ENCODE measurements around the gene SKOR1. TPM values are rescaled to one million over a fixed set of nuclear protein-coding genes. Genes with fewer than 3 reads are reported as not detected.

The SKOR1 gene
- total and polyA plus RNA-seq, 2 of the 8 experiments (the other 6 are each of a cell fraction or from before 2014, with no cell fraction given), result 0.03 to 0.11 TPM

- CTCF ChIA-PET (ENCODE audit: partially characterized antibody), result interaction anchor here (1.2 kb wide), 1 partner anchor 10 kb away, joined by 3 read pairs; no protein-coding TSS in a partner anchor
- no peak for TF ChIP-seq JUND (IDR thresholded peaks at IDR 0.05; ENCODE audit: low read length)
- no peak for TF ChIP-seq RAD21 (IDR thresholded peaks at IDR 0.05 in 1 of 2, conservative IDR thresholded peaks at IDR 0.05 in 1 of 2; ENCODE audit: low read depth in 2 of 2, low read length in 2 of 2)
- no peak for TF ChIP-seq TBP (IDR thresholded peaks at IDR 0.05; ENCODE audit: low read depth, low read length)
- no peak for TF ChIP-seq SRF (IDR thresholded peaks at IDR 0.05; ENCODE audit: low read depth, low read length)
- TF ChIP-seq PHF8 (conservative IDR thresholded peaks at IDR 0.05; ENCODE audit: low read depth, low read length), result no peak
- TF ChIP-seq TAF1 (IDR thresholded peaks at IDR 0.05; ENCODE audit: low read depth, low read length), result no peak
- TF ChIP-seq RBBP5 (IDR thresholded peaks at IDR 0.05; ENCODE audit: borderline replicate concordance, low read depth, low read length), result no peak
- TF ChIP-seq BRCA1 (IDR thresholded peaks at IDR 0.05; ENCODE audit: low read depth, low read length), result no peak
- TF ChIP-seq POU5F1 (IDR thresholded peaks at IDR 0.05; ENCODE audit: low read depth, low read length), result no peak
- TF ChIP-seq FOSL1 (IDR thresholded peaks at IDR 0.05; ENCODE audit: insufficient read depth, low read depth, low read length), result no peak
- TF ChIP-seq SP1 (IDR thresholded peaks at IDR 0.05; ENCODE audit: low read depth, low read length), result no peak
- peaks cover 2 to 16% (median 13%) of the 10 kb centered on the region in 4 experiments; a peak in 6 of 7 replicates for H3K4me1 ChIP-seq (replicated peaks in 1 of 4; ENCODE audit: control insufficient read depth in 3 of 4, insufficient read depth in 4 of 4, low read length in 3 of 4)
Measured at GRCh38 chr15:67781061-67781460, 44.2 kb upstream of the SKOR1 start.

More at GRCh38 chr15:67781061-67781460, 44.2 kb upstream of the SKOR1 start:
- Histone ChIP-seq H2BK15ac (ENCODE audit: low read length) (no peak overlapping the region), H3K36me3 (ENCODE audit: control insufficient read depth in 2 of 4, insufficient read depth in 4 of 4, low read length in 3 of 4) (no peaks in the 10 kb centered on the region), H2BK12ac (ENCODE audit: low read depth, low read length) (no peak overlapping the region), H3K4me3 (ENCODE audit: extremely low read depth in 1 of 4, insufficient read depth in 2 of 4, low read depth in 3 of 4, low read length in 4 of 4) (no peak overlapping the region), H3K23me2 (ENCODE audit: low read depth, low read length) (no peaks in the 10 kb centered on the region), H2AFZ (ENCODE audit: low read length) (no peak overlapping the region), H4K91ac (replicated peaks; ENCODE audit: insufficient read length, low read length) (no peak overlapping the region), H3K4ac (replicated peaks; ENCODE audit: insufficient read length, low read depth, low read length) (no peak overlapping the region), H3K18ac (ENCODE audit: extremely low read depth, low read length) (no peak overlapping the region), H4K20me1 (replicated peaks in 1 of 2; ENCODE audit: control insufficient read depth in 1 of 2, insufficient read depth in 2 of 2, low read length in 2 of 2) (no peaks in the 10 kb centered on the region), H2AK5ac (ENCODE audit: low read depth, low read length) (no peak overlapping the region), H3K4me2 (ENCODE audit: insufficient read depth in 1 of 2, low read depth in 2 of 2, low read length in 2 of 2) (no peak overlapping the region), H4K8ac (ENCODE audit: extremely low read depth, insufficient read depth, low read length) (no peak overlapping the region), H3K56ac (replicated peaks; ENCODE audit: insufficient read length, low read depth, low read length) (no peak overlapping the region), H3K79me1 (ENCODE audit: low read depth, low read length) (no peaks in the 10 kb centered on the region; the same call in 1 of the 2 replicates), H3K9ac (replicated peaks in 1 of 4; ENCODE audit: extremely low read depth in 1 of 4, low read depth in 3 of 4, low read length in 3 of 4) (no peak overlapping the region), H3K27ac (ENCODE audit: low read depth, low read length) (no peak overlapping the region), H2BK20ac (ENCODE audit: low read length) (no peak overlapping the region), H2BK120ac (replicated peaks; ENCODE audit: low read depth, low read length) (no peak overlapping the region), H4K5ac (ENCODE audit: insufficient read length, low read depth, low read length) (no peak overlapping the region), H3K9me3 (ENCODE audit: insufficient read depth in 2 of 2, low read depth in 1 of 2, low read length in 1 of 2) (no peaks in the 10 kb centered on the region), H3K27me3 (replicated peaks in 1 of 4; ENCODE audit: control insufficient read depth in 3 of 4, extremely low read depth in 1 of 4, insufficient read depth in 3 of 4, low read length in 3 of 4) (no peaks in the 10 kb centered on the region), H3K79me2 (ENCODE audit: control insufficient read depth in 1 of 2, insufficient read depth in 2 of 2, low read length in 2 of 2) (no peaks in the 10 kb centered on the region), H2BK5ac (ENCODE audit: low read depth, low read length) (no peak overlapping the region), H3K23ac (ENCODE audit: insufficient read length) (no peak overlapping the region), H3K14ac (ENCODE audit: insufficient read length) (no peak overlapping the region)
- POLR2A ChIA-PET (ENCODE audit: partially characterized antibody), result no interaction called here
- 83% methylated on average over 3 of the region's 3 CpGs; no CpG with 5 or more reads in 1 of the 2 experiments for WGBS, 2 experiments (ENCODE audit: extremely low coverage in 1 of 2, insufficient coverage in 1 of 2, insufficient read length in 1 of 2, insufficient replicate concordance in 2 of 2, low coverage in 1 of 2, low lambda C conversion rate in 2 of 2, missing lambda C conversion rate in 1 of 2)
- no peak for FAIRE-seq
- DNase-seq (ENCODE audit: low read depth in 1 of 2, low spot score in 2 of 2), result no peak
